DND-41 (cell line): ENCODE measurements around the gene CRACDL.

ENCODE experiments used
- ATAC-seq: fragments of 200-7000 bp; cut with Tn5 transposase; 3 replicates; pipeline ENCODE4 v1.9.1; 2021; ENCODE audit warnings: low read depth; ENCODE audit not compliant: insufficient read depth
- DNase-seq: peaks from one replicate; pipeline ENCODE4 v3.0.0-alpha.2; 2020
- H2AFZ ChIP-seq: 2 replicates; pipeline ENCODE4 v1.6.0; 2012; ENCODE audit warnings: low read depth, low read length
- H3K27ac ChIP-seq: 2 replicates; pipeline ENCODE4 v1.5.1; 2012; ENCODE audit warnings: low read length, inconsistent platforms
- H3K27me3 ChIP-seq: fragments of 200-600 bp; sonication (generic); 2 replicates; pipeline ENCODE4 v1.6.0; 2012; ENCODE audit warnings: low read length, mild to moderate bottlenecking, inconsistent platforms; ENCODE audit not compliant: insufficient read depth, poor library complexity
- H3K36me3 ChIP-seq: 2 replicates; pipeline ENCODE4 v1.5.1; 2012; ENCODE audit warnings: low read length, inconsistent platforms; ENCODE audit not compliant: insufficient read depth
- H3K4me1 ChIP-seq: 2 replicates; pipeline ENCODE4 v1.5.1; 2012; ENCODE audit warnings: mild to moderate bottlenecking, low read length; ENCODE audit not compliant: insufficient read depth
- H3K4me2 ChIP-seq: 2 replicates; pipeline ENCODE4 v1.6.0; 2012; ENCODE audit warnings: mild to moderate bottlenecking, moderate library complexity, low read length, inconsistent platforms; ENCODE audit not compliant: insufficient read depth
- H3K4me3 ChIP-seq, 2 experiments: fragments of 200-600 bp in 1 of 2; shearing (Covaris generic) in 1 of 2; 2 replicates each; pipeline ENCODE4 v1.5.1; 2012 to 2016; ENCODE audit warnings: inconsistent platforms in 2 of 2, low read length in 2 of 2, mild to moderate bottlenecking in 2 of 2, low read depth in 1 of 2, moderate library complexity in 1 of 2
- H3K79me2 ChIP-seq: 2 replicates; pipeline ENCODE4 v1.6.0; 2012; ENCODE audit warnings: low read length, inconsistent platforms; ENCODE audit not compliant: insufficient read depth
- H3K9ac ChIP-seq: 2 replicates; pipeline ENCODE4 v1.6.0; 2012; ENCODE audit warnings: low read depth, mild to moderate bottlenecking, inconsistent platforms, low read length, moderate library complexity
- H3K9me3 ChIP-seq: 2 replicates; pipeline ENCODE4 v1.5.1; 2012; ENCODE audit warnings: low read length, moderate library complexity, mild to moderate bottlenecking, inconsistent platforms; ENCODE audit not compliant: insufficient read depth, severe bottlenecking
- H4K20me1 ChIP-seq: 2 replicates; pipeline ENCODE4 v1.6.0; 2012; ENCODE audit warnings: low read length; ENCODE audit not compliant: insufficient read depth
- EZH2 ChIP-seq: IDR thresholded peaks from 3 replicates; pipeline ENCODE4 v1.6.1; 2012; ENCODE audit warnings: borderline replicate concordance, low read depth, mild to moderate bottlenecking, moderate library complexity, low read length, inconsistent platforms; ENCODE audit not compliant: severe bottlenecking
- TF ChIP-seq, protein P1 (sequence below): IDR thresholded peaks from 2 replicates; pipeline ENCODE4 v1.5.1; 2012; ENCODE audit warnings: borderline replicate concordance, low read length, moderate library complexity, mild to moderate bottlenecking; ENCODE audit not compliant: poor library complexity, severe bottlenecking; ENCODE audit errors: extremely low read depth

CRACDL gene

DNA sequence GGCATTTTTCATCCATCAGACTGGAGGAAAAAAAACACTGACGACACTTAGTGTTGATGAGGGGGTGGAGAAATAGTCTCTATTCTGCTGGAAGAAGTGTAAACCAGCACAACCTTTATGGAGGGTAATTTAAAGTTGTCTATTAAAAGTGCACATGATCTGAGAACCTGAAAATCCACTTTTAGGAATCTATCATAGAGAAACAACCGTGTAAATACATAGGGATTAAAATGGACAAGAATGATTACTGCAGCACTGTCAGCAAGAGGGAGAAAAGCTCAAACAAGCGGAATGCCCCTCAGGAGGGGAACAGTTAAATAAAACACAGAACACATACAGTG is 125.5 kb downstream of the CRACDL start:
- H2AFZ ChIP-seq: no peak overlapping the region
- no peaks in the 10 kb centered on the region for H4K20me1 ChIP-seq
- peaks cover 11% of the 10 kb centered on the region; the same call in 1 of the 2 replicates for H3K4me1 ChIP-seq
- H3K79me2 ChIP-seq: no peaks in the 10 kb centered on the region
- no peaks in the 10 kb centered on the region for H3K9me3 ChIP-seq
- H3K9ac ChIP-seq: no peak overlapping the region
- H3K27ac ChIP-seq: no peak overlapping the region
- TF ChIP-seq EZH2: no peak
- TF ChIP-seq, protein P1, sequence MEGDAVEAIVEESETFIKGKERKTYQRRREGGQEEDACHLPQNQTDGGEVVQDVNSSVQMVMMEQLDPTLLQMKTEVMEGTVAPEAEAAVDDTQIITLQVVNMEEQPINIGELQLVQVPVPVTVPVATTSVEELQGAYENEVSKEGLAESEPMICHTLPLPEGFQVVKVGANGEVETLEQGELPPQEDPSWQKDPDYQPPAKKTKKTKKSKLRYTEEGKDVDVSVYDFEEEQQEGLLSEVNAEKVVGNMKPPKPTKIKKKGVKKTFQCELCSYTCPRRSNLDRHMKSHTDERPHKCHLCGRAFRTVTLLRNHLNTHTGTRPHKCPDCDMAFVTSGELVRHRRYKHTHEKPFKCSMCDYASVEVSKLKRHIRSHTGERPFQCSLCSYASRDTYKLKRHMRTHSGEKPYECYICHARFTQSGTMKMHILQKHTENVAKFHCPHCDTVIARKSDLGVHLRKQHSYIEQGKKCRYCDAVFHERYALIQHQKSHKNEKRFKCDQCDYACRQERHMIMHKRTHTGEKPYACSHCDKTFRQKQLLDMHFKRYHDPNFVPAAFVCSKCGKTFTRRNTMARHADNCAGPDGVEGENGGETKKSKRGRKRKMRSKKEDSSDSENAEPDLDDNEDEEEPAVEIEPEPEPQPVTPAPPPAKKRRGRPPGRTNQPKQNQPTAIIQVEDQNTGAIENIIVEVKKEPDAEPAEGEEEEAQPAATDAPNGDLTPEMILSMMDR: no peak
- H3K4me3 ChIP-seq: no peak overlapping the region
- DNase-seq (no peak), ATAC-seq (no peak)
- H3K4me2 ChIP-seq: no peak overlapping the region
- H3K36me3 ChIP-seq: no peaks in the 10 kb centered on the region
- H3K27me3 ChIP-seq: no peaks in the 10 kb centered on the region

DNA sequence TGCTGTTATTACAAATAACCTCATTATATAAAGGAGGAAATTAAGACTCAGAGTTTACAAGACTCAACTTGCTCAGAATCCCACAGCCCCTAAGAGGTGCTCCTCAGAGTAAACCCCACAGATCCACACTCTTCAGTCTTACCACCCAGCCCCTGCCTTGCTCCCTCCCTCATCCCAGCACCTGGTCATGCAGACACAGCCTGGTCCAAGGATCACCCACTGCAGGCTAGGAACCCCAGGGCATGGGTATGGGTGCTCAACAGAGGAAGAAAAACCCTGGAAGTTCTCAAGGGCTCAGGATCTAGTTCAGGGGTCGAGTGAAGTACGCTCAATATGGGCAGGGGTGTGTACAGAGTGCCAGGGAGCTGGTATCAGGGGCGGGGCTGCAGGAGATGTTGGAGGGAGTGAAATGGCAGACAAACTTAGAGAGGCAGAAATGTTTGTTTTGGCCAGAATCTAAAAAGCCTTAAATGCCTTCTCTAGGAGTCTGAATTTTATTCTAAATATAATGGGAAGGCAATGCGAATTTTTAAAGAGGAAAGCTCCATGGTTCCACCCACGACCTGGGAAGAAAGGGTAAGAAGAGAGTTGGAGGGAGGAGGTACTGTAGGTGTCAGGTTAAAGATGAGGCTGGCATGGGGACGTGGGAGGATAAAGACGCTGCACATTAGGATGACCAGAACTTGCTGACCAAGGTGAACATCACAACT is 126.0 kb downstream of the CRACDL start:
- Histone ChIP-seq H3K4me1 (peaks cover 11% of the 10 kb centered on the region; the same call in 1 of the 2 replicates), H3K9ac (no peak overlapping the region), H3K79me2 (no peaks in the 10 kb centered on the region), H3K4me2 (no peak overlapping the region), H4K20me1 (no peaks in the 10 kb centered on the region), H3K9me3 (no peaks in the 10 kb centered on the region), H2AFZ (no peak overlapping the region), H3K27ac (no peak overlapping the region), H3K4me3 (no peak overlapping the region), H3K27me3 (no peaks in the 10 kb centered on the region), H3K36me3 (no peaks in the 10 kb centered on the region)
- DNase-seq (no peak), ATAC-seq (no peak)
- TF ChIP-seq EZH2: no peak
- TF ChIP-seq, protein P1: no peak

DNA sequence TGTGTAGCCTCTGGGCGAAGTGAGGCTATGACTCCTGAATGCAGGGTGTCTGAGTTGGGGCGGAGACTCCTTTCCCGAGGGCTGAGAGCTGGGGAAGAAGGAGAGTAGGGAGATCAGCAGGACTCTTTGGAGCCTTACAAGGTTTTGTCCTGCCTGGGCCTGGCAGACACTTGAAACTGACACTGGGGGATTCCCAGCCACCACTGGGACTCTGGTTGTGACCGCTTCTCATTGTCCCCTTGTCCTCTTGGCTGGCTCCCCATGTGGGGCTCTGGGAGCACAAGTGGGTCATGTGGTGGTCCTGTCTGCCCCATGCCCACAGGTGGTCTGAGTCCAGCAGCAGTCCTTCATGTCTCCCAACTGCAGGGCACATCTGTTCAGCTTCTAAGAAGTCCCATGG is 126.9 kb downstream of the CRACDL start:
- Histone ChIP-seq H4K20me1 (no peaks in the 10 kb centered on the region), H3K9me3 (no peaks in the 10 kb centered on the region), H3K27me3 (no peaks in the 10 kb centered on the region), H3K9ac (no peak overlapping the region), H2AFZ (no peak overlapping the region), H3K4me3 (no peak overlapping the region), H3K27ac (0 out of 2 replicates have a peak overlapping the region, but pooled peaks have one; percentile 3), H3K4me1 (peaks cover 11% of the 10 kb centered on the region; the same call in 1 of the 2 replicates), H3K36me3 (no peaks in the 10 kb centered on the region), H3K4me2 (no peak overlapping the region), H3K79me2 (no peaks in the 10 kb centered on the region)
- DNase-seq (no peak), ATAC-seq (no peak)
- TF ChIP-seq EZH2: no peak
- TF ChIP-seq, protein P1: no peak

DNA sequence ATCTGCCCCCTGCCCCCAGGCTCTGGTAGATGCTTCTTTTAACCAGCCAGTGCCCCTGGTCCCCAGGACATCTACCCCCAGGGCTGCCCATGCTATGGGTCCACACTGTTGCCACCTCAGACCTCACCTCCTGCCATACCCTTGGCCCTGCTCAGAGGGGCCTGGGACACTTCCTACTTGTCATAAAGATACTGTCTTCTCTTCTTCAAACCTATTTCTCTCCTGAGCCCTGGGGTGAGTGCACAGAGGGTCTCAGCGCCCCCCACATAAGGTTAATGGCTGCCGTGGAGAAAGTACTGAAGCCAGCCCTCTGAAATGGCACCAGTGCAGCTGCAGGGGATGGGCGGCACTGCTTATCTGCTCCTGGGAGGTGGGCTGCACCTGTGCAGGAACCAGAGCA is 127.5 kb downstream of the CRACDL start:
- Histone ChIP-seq H3K27ac (no peak overlapping the region), H3K27me3 (no peaks in the 10 kb centered on the region), H3K9me3 (no peaks in the 10 kb centered on the region), H3K4me1 (peaks cover 11% of the 10 kb centered on the region; the same call in 1 of the 2 replicates), H2AFZ (no peak overlapping the region), H4K20me1 (no peaks in the 10 kb centered on the region), H3K9ac (no peak overlapping the region), H3K4me3 (no peak overlapping the region), H3K4me2 (no peak overlapping the region), H3K36me3 (no peaks in the 10 kb centered on the region), H3K79me2 (no peaks in the 10 kb centered on the region)
- ATAC-seq (no peak), DNase-seq (no peak)
- TF ChIP-seq, protein P1: no peak
- TF ChIP-seq EZH2: no peak
